Panc1 (cell line): Measurements from ENCODE around the gene UBFD1.

Source experiments
- POLR2AphosphoS5 ChIP-seq: IDR thresholded peaks from 2 replicates; pipeline ENCODE4 v1.6.1; 2012; ENCODE audit warnings: mild to moderate bottlenecking, low read depth, low read length, moderate library complexity
- REST ChIP-seq, 2 experiments: IDR thresholded peaks; 2 replicates each; pipeline ENCODE4 v1.6.1; 2011 to 2012; ENCODE audit warnings: low read depth in 2 of 2, control low read depth in 1 of 2, low read length in 1 of 2, mild to moderate bottlenecking in 1 of 2, moderate library complexity in 1 of 2; ENCODE audit not compliant: insufficient read depth in 1 of 2
- TCF7L2 ChIP-seq: IDR thresholded peaks from 2 replicates; pipeline ENCODE4 v1.6.1; 2011; ENCODE audit warnings: mild to moderate bottlenecking, low read depth, low read length, inconsistent platforms
- TF ChIP-seq, protein P1 (sequence below): fragments of 450-650 bp; IDR thresholded peaks from 2 replicates; pipeline ENCODE4 v1.5.1; 2017; ENCODE audit warnings: mild to moderate bottlenecking

GRCh38 chr16:23597003-23597756 is 39.7 kb downstream of the UBFD1 start:
- TF ChIP-seq, protein P1, sequence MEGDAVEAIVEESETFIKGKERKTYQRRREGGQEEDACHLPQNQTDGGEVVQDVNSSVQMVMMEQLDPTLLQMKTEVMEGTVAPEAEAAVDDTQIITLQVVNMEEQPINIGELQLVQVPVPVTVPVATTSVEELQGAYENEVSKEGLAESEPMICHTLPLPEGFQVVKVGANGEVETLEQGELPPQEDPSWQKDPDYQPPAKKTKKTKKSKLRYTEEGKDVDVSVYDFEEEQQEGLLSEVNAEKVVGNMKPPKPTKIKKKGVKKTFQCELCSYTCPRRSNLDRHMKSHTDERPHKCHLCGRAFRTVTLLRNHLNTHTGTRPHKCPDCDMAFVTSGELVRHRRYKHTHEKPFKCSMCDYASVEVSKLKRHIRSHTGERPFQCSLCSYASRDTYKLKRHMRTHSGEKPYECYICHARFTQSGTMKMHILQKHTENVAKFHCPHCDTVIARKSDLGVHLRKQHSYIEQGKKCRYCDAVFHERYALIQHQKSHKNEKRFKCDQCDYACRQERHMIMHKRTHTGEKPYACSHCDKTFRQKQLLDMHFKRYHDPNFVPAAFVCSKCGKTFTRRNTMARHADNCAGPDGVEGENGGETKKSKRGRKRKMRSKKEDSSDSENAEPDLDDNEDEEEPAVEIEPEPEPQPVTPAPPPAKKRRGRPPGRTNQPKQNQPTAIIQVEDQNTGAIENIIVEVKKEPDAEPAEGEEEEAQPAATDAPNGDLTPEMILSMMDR, result no peak; the same call in 1 of the 2 replicates
- TF ChIP-seq POLR2AphosphoS5 (no peak), REST (IDR thresholded peaks at IDR 0.05; ENCODE audit: insufficient read depth in 1 of 2, low read depth in 2 of 2, low read length in 1 of 2) (no peak), TCF7L2 (no peak)
